Upper lobe of left lung (tissue), 4 donors: ENCODE results near the gene IDI2.

Source experiments
- CTCF ChIP-seq, 6 experiments: fragments of 450-650 bp in 4 of 6; fragments of 200-600 bp in 2 of 6; sonication (generic) in 2 of 6; IDR thresholded peaks; one replicate each; pipeline ENCODE4 v1.5.1; 2016 to 2019; ENCODE audit warnings: antibody characterized with exemption in 6 of 6
- POLR2A ChIP-seq, 4 donors: fragments of 450-650 bp; IDR thresholded peaks; one replicate each; pipeline ENCODE4 v1.5.1; 2016 to 2017; ENCODE audit warnings: antibody characterized with exemption in 4 of 4, mild to moderate bottlenecking in 2 of 4

GRCh38 chr10:1024103-1024502 is 1.6 kb downstream of the IDI2 start:
- no peak for TF ChIP-seq CTCF (IDR thresholded peaks at IDR 0.05)
- no peak for TF ChIP-seq POLR2A (IDR thresholded peaks at IDR 0.05)
